HL-60 (cell line): ENCODE results near the gene NR2F2.

Experiments used
- DNase-seq, 2 experiments: peaks; one replicate each; pipeline ENCODE4 v3.0.0-alpha.2; 2010 to 2020; ENCODE audit warnings: low read depth in 1 of 2, low spot score in 1 of 2
- H3K27ac ChIP-seq: fragments of 250-450 bp; sonication (Bioruptor Pico); replicated peaks from 2 replicates; pipeline ENCODE4 v1.5.1; 2020; ENCODE audit warnings: mild to moderate bottlenecking, moderate library complexity
- H3K27me3 ChIP-seq: fragments of 250-450 bp; sonication (Bioruptor Pico); 2 replicates; pipeline ENCODE4 v1.5.1; 2021; ENCODE audit warnings: mild to moderate bottlenecking, moderate library complexity; ENCODE audit not compliant: insufficient read depth, poor library complexity, severe bottlenecking
- H3K4me3 ChIP-seq: replicated peaks from 2 replicates; pipeline ENCODE4 v1.5.1; 2011; ENCODE audit warnings: mild to moderate bottlenecking, control low read depth, low read length; ENCODE audit not compliant: insufficient read depth
- GABPA ChIP-seq: IDR thresholded peaks from 2 replicates; pipeline ENCODE4 v1.6.1; 2012; ENCODE audit warnings: low read depth
- POLR2AphosphoS5 ChIP-seq: IDR thresholded peaks from 2 replicates; pipeline ENCODE4 v1.6.1; 2012; ENCODE audit warnings: low read depth
- SPI1 ChIP-seq: IDR thresholded peaks from 2 replicates; pipeline ENCODE4 v1.6.1; 2012; ENCODE audit warnings: low read depth, mild to moderate bottlenecking, borderline replicate concordance
- long read RNA-seq: library from polyadenylated mRNA; unstranded; transcript quantifications from one replicate; pipeline ENCODE4 v2.0.0, GENCODE V29; 2020
- TF ChIP-seq, protein P1 (sequence below): IDR thresholded peaks from 2 replicates; pipeline ENCODE4 v1.6.1; 2012; ENCODE audit warnings: low read depth; ENCODE audit not compliant: insufficient replicate concordance
- TF ChIP-seq, protein P2 (sequence below): IDR thresholded peaks from one replicate; pipeline ENCODE4 v1.5.1; 2011; ENCODE audit warnings: low read length, control low read depth, inconsistent platforms; ENCODE audit not compliant: insufficient read depth

Gene NR2F2
- long read RNA-seq, full-length matches to known transcripts: 38 of 47 reads
- long read RNA-seq, partial matches to known transcripts: 0 of 47 reads
- long read RNA-seq, other reads (novel, unspliced or antisense): 9 of 47 reads

DNA sequence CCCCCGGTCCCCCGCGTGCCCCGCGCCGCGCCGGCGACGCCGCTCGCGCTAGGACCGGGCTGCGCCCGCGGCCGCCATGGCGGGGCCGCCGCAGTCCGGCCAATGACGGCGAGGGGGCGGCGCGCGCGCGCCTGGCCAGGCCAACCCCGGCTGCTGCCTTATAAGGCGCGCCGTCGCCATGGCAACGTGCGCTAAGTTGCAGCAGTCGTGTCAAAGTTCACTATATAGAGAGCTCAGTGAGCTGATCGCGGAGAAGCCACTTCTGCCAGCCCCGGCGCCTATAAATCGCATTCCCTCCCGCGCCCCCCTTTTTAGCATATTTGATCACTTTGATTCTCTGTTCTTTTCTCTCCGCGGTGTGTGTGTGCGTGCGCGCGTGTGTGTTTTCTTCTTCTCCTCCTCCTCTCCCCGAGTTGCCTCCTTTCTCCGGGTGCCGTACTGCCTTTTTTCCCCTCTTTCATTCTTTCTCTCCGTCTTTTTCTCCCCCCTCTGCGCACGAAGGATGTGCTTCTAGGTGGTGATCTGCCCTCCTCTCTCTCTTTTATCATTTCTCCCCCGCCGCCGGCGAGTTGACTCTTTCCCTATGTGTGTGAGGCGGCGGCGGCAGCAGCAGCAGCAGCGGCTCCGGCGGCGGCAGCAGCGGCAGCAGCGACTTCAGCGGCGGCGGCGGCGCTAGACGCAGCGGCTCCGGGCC is at the start of gene NR2F2:
Gene NR2F2 (plus strand): TSS at position 251 of the 694 bp plus-strand sequence. CDS start 1,406 bp downstream, outside the sequence.
- TF ChIP-seq POLR2AphosphoS5 (peak; percentile 82), SPI1 (no peak), GABPA (no peak)
- TF ChIP-seq, protein P1, sequence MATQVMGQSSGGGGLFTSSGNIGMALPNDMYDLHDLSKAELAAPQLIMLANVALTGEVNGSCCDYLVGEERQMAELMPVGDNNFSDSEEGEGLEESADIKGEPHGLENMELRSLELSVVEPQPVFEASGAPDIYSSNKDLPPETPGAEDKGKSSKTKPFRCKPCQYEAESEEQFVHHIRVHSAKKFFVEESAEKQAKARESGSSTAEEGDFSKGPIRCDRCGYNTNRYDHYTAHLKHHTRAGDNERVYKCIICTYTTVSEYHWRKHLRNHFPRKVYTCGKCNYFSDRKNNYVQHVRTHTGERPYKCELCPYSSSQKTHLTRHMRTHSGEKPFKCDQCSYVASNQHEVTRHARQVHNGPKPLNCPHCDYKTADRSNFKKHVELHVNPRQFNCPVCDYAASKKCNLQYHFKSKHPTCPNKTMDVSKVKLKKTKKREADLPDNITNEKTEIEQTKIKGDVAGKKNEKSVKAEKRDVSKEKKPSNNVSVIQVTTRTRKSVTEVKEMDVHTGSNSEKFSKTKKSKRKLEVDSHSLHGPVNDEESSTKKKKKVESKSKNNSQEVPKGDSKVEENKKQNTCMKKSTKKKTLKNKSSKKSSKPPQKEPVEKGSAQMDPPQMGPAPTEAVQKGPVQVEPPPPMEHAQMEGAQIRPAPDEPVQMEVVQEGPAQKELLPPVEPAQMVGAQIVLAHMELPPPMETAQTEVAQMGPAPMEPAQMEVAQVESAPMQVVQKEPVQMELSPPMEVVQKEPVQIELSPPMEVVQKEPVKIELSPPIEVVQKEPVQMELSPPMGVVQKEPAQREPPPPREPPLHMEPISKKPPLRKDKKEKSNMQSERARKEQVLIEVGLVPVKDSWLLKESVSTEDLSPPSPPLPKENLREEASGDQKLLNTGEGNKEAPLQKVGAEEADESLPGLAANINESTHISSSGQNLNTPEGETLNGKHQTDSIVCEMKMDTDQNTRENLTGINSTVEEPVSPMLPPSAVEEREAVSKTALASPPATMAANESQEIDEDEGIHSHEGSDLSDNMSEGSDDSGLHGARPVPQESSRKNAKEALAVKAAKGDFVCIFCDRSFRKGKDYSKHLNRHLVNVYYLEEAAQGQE: no peak
- TF ChIP-seq, protein P2, sequence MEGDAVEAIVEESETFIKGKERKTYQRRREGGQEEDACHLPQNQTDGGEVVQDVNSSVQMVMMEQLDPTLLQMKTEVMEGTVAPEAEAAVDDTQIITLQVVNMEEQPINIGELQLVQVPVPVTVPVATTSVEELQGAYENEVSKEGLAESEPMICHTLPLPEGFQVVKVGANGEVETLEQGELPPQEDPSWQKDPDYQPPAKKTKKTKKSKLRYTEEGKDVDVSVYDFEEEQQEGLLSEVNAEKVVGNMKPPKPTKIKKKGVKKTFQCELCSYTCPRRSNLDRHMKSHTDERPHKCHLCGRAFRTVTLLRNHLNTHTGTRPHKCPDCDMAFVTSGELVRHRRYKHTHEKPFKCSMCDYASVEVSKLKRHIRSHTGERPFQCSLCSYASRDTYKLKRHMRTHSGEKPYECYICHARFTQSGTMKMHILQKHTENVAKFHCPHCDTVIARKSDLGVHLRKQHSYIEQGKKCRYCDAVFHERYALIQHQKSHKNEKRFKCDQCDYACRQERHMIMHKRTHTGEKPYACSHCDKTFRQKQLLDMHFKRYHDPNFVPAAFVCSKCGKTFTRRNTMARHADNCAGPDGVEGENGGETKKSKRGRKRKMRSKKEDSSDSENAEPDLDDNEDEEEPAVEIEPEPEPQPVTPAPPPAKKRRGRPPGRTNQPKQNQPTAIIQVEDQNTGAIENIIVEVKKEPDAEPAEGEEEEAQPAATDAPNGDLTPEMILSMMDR: no peak
- H3K27me3 ChIP-seq: no peaks in the 10 kb centered on the region
- peak within 1 kb of the TSS; percentile 95 for H3K27ac ChIP-seq
- H3K4me3 ChIP-seq: peak within 1 kb of the TSS; percentile 65
- peak; percentile 89 to 93 for DNase-seq

DNA sequence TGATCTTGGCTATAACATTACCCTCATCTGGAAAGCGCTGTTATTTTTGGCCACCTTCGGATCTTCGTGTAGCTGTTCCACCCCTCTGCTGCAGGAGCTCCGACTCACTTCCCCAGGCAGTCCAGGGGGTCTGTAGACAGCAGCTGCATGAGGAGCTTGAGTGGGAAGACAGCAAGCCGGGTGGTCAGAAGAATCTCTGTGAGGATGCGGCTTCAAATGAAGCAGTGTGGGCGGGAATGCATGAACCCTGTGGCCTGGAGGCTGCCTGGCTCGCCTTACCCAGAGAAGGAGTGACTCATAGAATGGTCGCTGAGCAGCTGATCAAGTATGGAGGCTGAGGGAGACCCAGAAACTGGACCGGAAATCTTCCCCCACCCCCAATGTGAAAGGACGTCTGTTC is 45.2 kb upstream of the NR2F2 start:
- Histone ChIP-seq H3K27me3 (no peaks in the 10 kb centered on the region), H3K4me3 (no peak overlapping the region), H3K27ac (no peak overlapping the region)
- no peak for TF ChIP-seq POLR2AphosphoS5
- no peak for TF ChIP-seq SPI1
- TF ChIP-seq, protein P2: no peak
- TF ChIP-seq, protein P1: no peak
- no peak for TF ChIP-seq GABPA
- no peak for DNase-seq

DNA sequence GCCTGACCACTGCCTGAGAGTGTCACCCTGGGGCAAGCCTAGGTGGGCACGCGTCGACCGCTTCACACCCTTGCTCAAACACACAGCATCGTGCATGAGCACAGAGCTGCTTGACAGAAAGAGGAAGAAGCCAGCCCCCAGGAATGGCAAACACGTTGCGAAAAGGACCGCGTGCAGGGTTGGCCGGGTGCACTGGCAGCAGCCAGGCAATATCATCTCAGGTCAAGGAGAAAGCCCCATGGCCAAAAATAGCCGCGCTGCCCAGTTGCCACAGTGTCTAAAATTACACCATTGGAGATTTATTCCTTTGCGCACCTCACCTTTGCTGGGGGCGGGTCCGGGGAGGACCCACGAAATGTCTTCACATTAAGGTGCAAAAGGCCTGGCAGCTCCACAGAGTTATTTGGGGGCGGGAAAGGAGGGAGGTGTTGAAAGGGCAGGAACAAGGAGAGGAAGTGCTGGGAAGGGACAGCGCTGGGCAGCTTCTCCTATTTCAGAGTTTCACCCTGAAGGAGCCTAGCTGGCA is 44.7 kb upstream of the NR2F2 start:
- DNase-seq: peak; percentile 17 to 84
- H3K27ac ChIP-seq: no peak overlapping the region
- TF ChIP-seq SPI1 (peak; percentile 68), POLR2AphosphoS5 (peak; percentile 33; the same call in 1 of the 2 replicates)
- TF ChIP-seq, protein P1: no peak

More for the DNA sequence above, 44.7 kb upstream of the NR2F2 start:
- H3K4me3 ChIP-seq: no peak overlapping the region
- H3K27me3 ChIP-seq: no peaks in the 10 kb centered on the region
